Loucy (cell line): ENCODE data around the gene CRHR2.

Experiments
- H2AFZ ChIP-seq: fragments of 200-600 bp; sonication (generic); 2 replicates; pipeline ENCODE4 v1.6.0; 2016; ENCODE audit warnings: antibody characterized with exemption, mild to moderate bottlenecking, low read length, moderate library complexity
- H3F3A ChIP-seq: fragments of 200-600 bp; 2 replicates; pipeline ENCODE4 v1.6.0; 2016; ENCODE audit warnings: antibody characterized with exemption, low read depth, mild to moderate bottlenecking
- H3K27me3 ChIP-seq: fragments of 200-600 bp; sonication (generic); 2 replicates; pipeline ENCODE4 v1.6.1; 2014; ENCODE audit warnings: low read length, mild to moderate bottlenecking; ENCODE audit not compliant: insufficient read depth, poor library complexity, severe bottlenecking
- H3K36me3 ChIP-seq: fragments of 200-600 bp; sonication (generic); 2 replicates; pipeline ENCODE4 v1.6.1; 2016; ENCODE audit warnings: low read length; ENCODE audit not compliant: insufficient read depth
- H3K4me1 ChIP-seq: fragments of 200-600 bp; sonication (generic); 2 replicates; pipeline ENCODE4 v1.5.1; 2014; ENCODE audit warnings: low read length, mild to moderate bottlenecking; ENCODE audit not compliant: insufficient read depth, poor library complexity, severe bottlenecking
- H3K4me2 ChIP-seq: fragments of 200-600 bp; sonication (generic); 2 replicates; pipeline ENCODE4 v1.6.0; 2014; ENCODE audit warnings: antibody characterized with exemption, low read length, low read depth, mild to moderate bottlenecking; ENCODE audit not compliant: poor library complexity, severe bottlenecking
- H3K4me3 ChIP-seq: fragments of 200-600 bp; sonication (generic); 2 replicates; pipeline ENCODE4 v1.5.1; 2014; ENCODE audit warnings: low read length, mild to moderate bottlenecking, mixed read lengths; ENCODE audit not compliant: poor library complexity, severe bottlenecking
- H3K79me2 ChIP-seq: fragments of 200-600 bp; sonication (generic); 2 replicates; pipeline ENCODE4 v1.6.1; 2014; ENCODE audit warnings: low read length; ENCODE audit not compliant: insufficient read depth
- H3K9ac ChIP-seq: fragments of 200-600 bp; sonication (generic); 2 replicates; pipeline ENCODE4 v1.6.0; 2014; ENCODE audit warnings: mild to moderate bottlenecking, low read depth, low read length, moderate library complexity; ENCODE audit not compliant: poor library complexity, severe bottlenecking
- H3K9me2 ChIP-seq: fragments of 200-600 bp; sonication (generic); replicated peaks from 2 replicates; pipeline ENCODE4 v1.6.1; 2016; ENCODE audit warnings: low read depth, low read length, mixed read lengths
- H3K9me3 ChIP-seq: fragments of 200-600 bp; sonication (generic); 2 replicates; pipeline ENCODE4 v1.6.1; 2014; ENCODE audit warnings: mild to moderate bottlenecking, antibody characterized with exemption, low read length, low read depth; ENCODE audit not compliant: insufficient read depth
- H4K20me1 ChIP-seq: fragments of 200-600 bp; sonication (generic); 2 replicates; pipeline ENCODE4 v1.6.0; 2014; ENCODE audit warnings: antibody characterized with exemption, low read length, mild to moderate bottlenecking; ENCODE audit not compliant: insufficient read depth, poor library complexity, severe bottlenecking
- CTCF ChIP-seq: fragments of 200-600 bp; sonication (generic); conservative IDR thresholded peaks from 2 replicates; pipeline ENCODE4 v1.5.1; 2014; ENCODE audit warnings: mild to moderate bottlenecking, antibody characterized with exemption, low read length
- EZH2phosphoT487 ChIP-seq: fragments of 200-600 bp; IDR thresholded peaks from 2 replicates; pipeline ENCODE4 v1.6.1; 2018; ENCODE audit warnings: antibody characterized with exemption, mild to moderate bottlenecking, moderate library complexity, borderline replicate concordance

Gene CRHR2

GRCh38 chr7:30708412-30708811 lies 26.2 kb upstream of the CRHR2 start:
- Histone ChIP-seq H2AFZ (no peak overlapping the region), H3K36me3 (no peaks in the 10 kb centered on the region)

GRCh38 chr7:30707391-30708357 lies 25.4 kb upstream of the CRHR2 start:
- Histone ChIP-seq H3K9ac (no peak overlapping the region), H2AFZ (no peak overlapping the region), H3K4me3 (no peak overlapping the region), H4K20me1 (no peaks in the 10 kb centered on the region), H3K4me2 (no peak overlapping the region), H3K36me3 (no peaks in the 10 kb centered on the region), H3K27me3 (no peaks in the 10 kb centered on the region), H3K9me2 (no peaks in the 10 kb centered on the region), H3F3A (no peaks in the 10 kb centered on the region), H3K9me3 (no peaks in the 10 kb centered on the region), H3K4me1 (no peaks in the 10 kb centered on the region), H3K79me2 (no peaks in the 10 kb centered on the region)
- TF ChIP-seq EZH2phosphoT487 (no peak), CTCF (no peak)

More at GRCh38 chr7:30708412-30708811, 26.2 kb upstream of the CRHR2 start:
- Histone ChIP-seq H3K4me2 (no peak overlapping the region), H3F3A (no peaks in the 10 kb centered on the region), H3K4me1 (no peaks in the 10 kb centered on the region), H3K9me2 (no peaks in the 10 kb centered on the region), H3K79me2 (no peaks in the 10 kb centered on the region), H3K4me3 (no peak overlapping the region), H3K9ac (no peak overlapping the region), H4K20me1 (no peaks in the 10 kb centered on the region), H3K27me3 (no peaks in the 10 kb centered on the region), H3K9me3 (no peaks in the 10 kb centered on the region)
- TF ChIP-seq EZH2phosphoT487 (no peak), CTCF (no peak)

- no peak for TF ChIP-seq EZH2phosphoT487
- TF ChIP-seq CTCF: no peak
- no peaks in the 10 kb centered on the region for H4K20me1 ChIP-seq
- no peaks in the 10 kb centered on the region for H3K36me3 ChIP-seq
- no peaks in the 10 kb centered on the region for H3K27me3 ChIP-seq
- no peaks in the 10 kb centered on the region for H3K4me1 ChIP-seq
- H3K9me3 ChIP-seq: no peaks in the 10 kb centered on the region
- H3F3A ChIP-seq: no peaks in the 10 kb centered on the region
- no peak overlapping the region for H3K4me3 ChIP-seq
- H3K9ac ChIP-seq: no peak overlapping the region
- H3K79me2 ChIP-seq: no peaks in the 10 kb centered on the region
- H2AFZ ChIP-seq: no peak overlapping the region
- H3K4me2 ChIP-seq: no peak overlapping the region
- H3K9me2 ChIP-seq: no peaks in the 10 kb centered on the region
Observed at GRCh38 chr7:30706908-30707307, 24.7 kb upstream of the CRHR2 start.
